HepG2 (cell line): Measurements from ENCODE around the gene PAPOLB. TPM values are rescaled to one million over a fixed set of nuclear protein-coding genes. Genes with fewer than 3 reads are reported as not detected.

Experiments
- CBX5 ChIP-seq: sonication (generic); formaldehyde crosslinking; IDR thresholded peaks from 2 replicates; pipeline ENCODE4 v1.4.0; 2020; ENCODE audit warnings: missing genetic modification reagents, borderline replicate concordance
- FOXA1 ChIP-seq, 2 experiments: fragments of 450-650 bp in 1 of 2; sonication (generic) in 1 of 2; formaldehyde crosslinking in 1 of 2; IDR thresholded peaks; 2 replicates each; pipeline versions ENCODE4 v1.4.0 to v1.6.1; 2016 to 2020; ENCODE audit warnings: missing genetic modification reagents in 1 of 2
- GTF3A ChIP-seq: sonication (generic); formaldehyde crosslinking; conservative IDR thresholded peaks from 2 replicates; pipeline ENCODE4 v1.4.0; 2020; ENCODE audit warnings: mild to moderate bottlenecking, missing genetic modification reagents
- HMGA1 ChIP-seq: sonication (generic); formaldehyde crosslinking; conservative IDR thresholded peaks from 2 replicates; pipeline ENCODE4 v1.4.0; 2020; ENCODE audit warnings: missing genetic modification reagents
- KIAA2018 ChIP-seq: sonication (generic); formaldehyde crosslinking; IDR thresholded peaks from 2 replicates; pipeline ENCODE4 v1.5.0; 2020; ENCODE audit warnings: mild to moderate bottlenecking, missing genetic modification reagents, borderline replicate concordance
- KLF11 ChIP-seq: IDR thresholded peaks from 2 replicates; pipeline ENCODE4 v1.6.1; 2016; ENCODE audit warnings: missing compliant biosample characterization
- KLF12 ChIP-seq: sonication (generic); formaldehyde crosslinking; IDR thresholded peaks from 2 replicates; pipeline ENCODE4 v1.4.0; 2020; ENCODE audit warnings: missing genetic modification reagents, borderline replicate concordance
- MLX ChIP-seq: IDR thresholded peaks from 2 replicates; pipeline ENCODE4 v1.6.1; 2016
- NFIC ChIP-seq: IDR thresholded peaks from 2 replicates; pipeline ENCODE4 v1.6.1; 2012; ENCODE audit warnings: mild to moderate bottlenecking, low read length, inconsistent platforms
- NR2F1 ChIP-seq, 2 experiments: fragments of 450-650 bp in 1 of 2; formaldehyde crosslinking in 1 of 2; IDR thresholded peaks; 2 replicates each; pipeline versions ENCODE4 v1.5.0 to v1.6.1; 2016 to 2020; ENCODE audit warnings: mild to moderate bottlenecking in 1 of 2, missing compliant biosample characterization in 1 of 2, missing genetic modification reagents in 1 of 2, moderate library complexity in 1 of 2
- SRY ChIP-seq: sonication (generic); formaldehyde crosslinking; IDR thresholded peaks from 2 replicates; pipeline ENCODE4 v1.8.0; 2022; ENCODE audit warnings: mild to moderate bottlenecking, missing genetic modification reagents
- TIGD3 ChIP-seq: sonication (generic); formaldehyde crosslinking; IDR thresholded peaks from 2 replicates; pipeline ENCODE4 v1.5.1; 2020; ENCODE audit warnings: mild to moderate bottlenecking, missing genetic modification reagents, borderline replicate concordance
- ZNF547 ChIP-seq: sonication (generic); formaldehyde crosslinking; IDR thresholded peaks from 2 replicates; pipeline ENCODE4 v1.5.1; 2020; ENCODE audit warnings: mild to moderate bottlenecking, missing genetic modification reagents
- ZNF652 ChIP-seq: IDR thresholded peaks from 2 replicates; pipeline ENCODE4 v1.6.1; 2016; ENCODE audit warnings: low read depth, borderline replicate concordance
- ZNF713 ChIP-seq: sonication (generic); formaldehyde crosslinking; IDR thresholded peaks from 2 replicates; pipeline ENCODE4 v1.4.0; 2020; ENCODE audit warnings: mild to moderate bottlenecking, missing genetic modification reagents
- polyA plus RNA-seq, 8 experiments: library from polyadenylated mRNA; depleted of rRNA in 3 of 8; stranded (reverse) in 7 of 8; unstranded in 1 of 8; fragments of >200 nt; fragmentation: Illumina TruSeq in 4 of 8; extraction: Trizol in 4 of 8; gene quantifications; 2 replicates each; pipeline versions ENCODE4 v1.2.1 to v1.2.3, GENCODE V29; 2011 to 2016; ENCODE audit warnings: low read depth in 4 of 8, missing spikeins in 1 of 8, mixed read lengths in 1 of 8; ENCODE audit not compliant: insufficient read depth in 1 of 8
- total RNA-seq, 5 experiments: library from RNA; depleted of rRNA; stranded (reverse); fragments of >200 nt; fragmentation: Illumina TruSeq; extraction: Trizol; gene quantifications; 2 replicates each; pipeline ENCODE4 v1.2.3, GENCODE V29; 2016; ENCODE audit warnings: low read depth in 1 of 5
- TF ChIP-seq, protein P1 (sequence below): sonication (generic); formaldehyde crosslinking; IDR thresholded peaks from 2 replicates; pipeline ENCODE4 v1.8.0; 2022; ENCODE audit warnings: missing genetic modification reagents, mild to moderate bottlenecking, inconsistent platforms, borderline replicate concordance
- TF ChIP-seq, protein P2 (sequence below): sonication (generic); formaldehyde crosslinking; IDR thresholded peaks from 2 replicates; pipeline ENCODE4 v1.5.1; 2020; ENCODE audit warnings: missing genetic modification reagents, mild to moderate bottlenecking, borderline replicate concordance

PAPOLB gene
- total and polyA plus RNA-seq, 2 of the 13 experiments (the other 11 are each of a cell fraction or from before 2014, with no cell fraction given), result not detected

- no peak for TF ChIP-seq TIGD3
- no peak for TF ChIP-seq KLF12 (CRISPR knock-in tag)
- no peak for TF ChIP-seq KIAA2018 (CRISPR knock-in tag)
- TF ChIP-seq SRY (CRISPR knock-in tag), result peak; percentile 40; the same call in 1 of the 2 replicates
- peak; percentile 35; the same call in 1 of the 2 replicates for TF ChIP-seq CBX5
- no peak for TF ChIP-seq MLX (CRISPR knock-in tag)
- no peak for TF ChIP-seq ZNF713
- no peak for TF ChIP-seq HMGA1 (CRISPR knock-in tag)
- no peak for TF ChIP-seq NR2F1 (CRISPR knock-in tag; IDR thresholded peaks at IDR 0.05)
- TF ChIP-seq KLF11 (CRISPR knock-in tag), result no peak
- TF ChIP-seq ZNF547 (CRISPR knock-in tag), result no peak
- TF ChIP-seq, protein P1, sequence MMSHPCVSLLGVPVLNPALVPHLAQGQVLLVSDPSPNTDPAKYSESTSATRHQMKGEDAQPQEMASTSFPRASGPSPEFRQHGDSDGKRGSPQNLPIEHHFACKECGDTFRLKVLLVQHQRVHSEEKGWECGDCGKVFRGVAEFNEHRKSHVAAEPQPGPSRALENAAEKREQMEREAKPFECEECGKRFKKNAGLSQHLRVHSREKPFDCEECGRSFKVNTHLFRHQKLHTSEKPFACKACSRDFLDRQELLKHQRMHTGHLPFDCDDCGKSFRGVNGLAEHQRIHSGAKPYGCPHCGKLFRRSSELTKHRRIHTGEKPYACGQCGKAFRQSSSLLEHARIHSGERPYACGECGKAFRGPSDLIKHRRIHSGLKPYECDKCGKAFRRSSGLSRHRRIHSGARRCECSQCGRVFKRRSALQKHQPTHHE, result no peak
- TF ChIP-seq FOXA1 (IDR thresholded peaks at IDR 0.05), result no peak
- no peak for TF ChIP-seq FOXA1 (CRISPR knock-in tag; IDR thresholded peaks at IDR 0.05)
- TF ChIP-seq, protein P2, sequence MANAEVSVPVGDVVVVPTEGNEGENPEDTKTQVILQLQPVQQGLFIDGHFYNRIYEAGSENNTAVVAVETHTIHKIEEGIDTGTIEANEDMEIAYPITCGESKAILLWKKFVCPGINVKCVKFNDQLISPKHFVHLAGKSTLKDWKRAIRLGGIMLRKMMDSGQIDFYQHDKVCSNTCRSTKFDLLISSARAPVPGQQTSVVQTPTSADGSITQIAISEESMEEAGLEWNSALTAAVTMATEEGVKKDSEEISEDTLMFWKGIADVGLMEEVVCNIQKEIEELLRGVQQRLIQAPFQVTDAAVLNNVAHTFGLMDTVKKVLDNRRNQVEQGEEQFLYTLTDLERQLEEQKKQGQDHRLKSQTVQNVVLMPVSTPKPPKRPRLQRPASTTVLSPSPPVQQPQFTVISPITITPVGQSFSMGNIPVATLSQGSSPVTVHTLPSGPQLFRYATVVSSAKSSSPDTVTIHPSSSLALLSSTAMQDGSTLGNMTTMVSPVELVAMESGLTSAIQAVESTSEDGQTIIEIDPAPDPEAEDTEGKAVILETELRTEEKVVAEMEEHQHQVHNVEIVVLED, result no peak
- peak; percentile 46; the same call in 1 of the 2 replicates for TF ChIP-seq ZNF652 (CRISPR knock-in tag)
- no peak for TF ChIP-seq NFIC
- no peak for TF ChIP-seq GTF3A (CRISPR knock-in tag)
These were observed 31.7 kb downstream of the PAPOLB start (continued) for GRCh38 chr7:4830176-4830575.
